HepG2 (cell line): ENCODE results near the gene MYADML2. TPM values are rescaled to one million over a fixed set of nuclear protein-coding genes. Genes with fewer than 3 reads are reported as not detected.
A peak's percentile ranks its signal among the peaks of the same experiment; 100 is the strongest.

Experiments
- HMG20B ChIP-seq: conservative IDR thresholded peaks from 2 replicates; pipeline ENCODE4 v1.6.1; 2016; ENCODE audit warnings: missing genetic modification reagents, missing compliant biosample characterization
- MED8 ChIP-seq: sonication (generic); formaldehyde crosslinking; IDR thresholded peaks from 2 replicates; pipeline ENCODE4 v1.8.1; 2023; ENCODE audit warnings: mild to moderate bottlenecking, missing genetic modification reagents; ENCODE audit not compliant: insufficient replicate concordance
- MTA1 ChIP-seq: sonication (generic); formaldehyde crosslinking; IDR thresholded peaks from 2 replicates; pipeline ENCODE4 v1.4.0; 2020; ENCODE audit warnings: missing genetic modification reagents, mild to moderate bottlenecking, borderline replicate concordance
- NFYC ChIP-seq: IDR thresholded peaks from 2 replicates; pipeline ENCODE4 v1.6.1; 2016; ENCODE audit warnings: missing genetic modification reagents, missing compliant biosample characterization
- TAF15 ChIP-seq: fragments of 200-400 bp; formaldehyde crosslinking; IDR thresholded peaks from one replicate; pipeline ENCODE4 v1.6.1; 2018; ENCODE audit warnings: mild to moderate bottlenecking, low read depth, low read length; ENCODE audit not compliant: poor library complexity, severe bottlenecking
- ZNF550 ChIP-seq: sonication (generic); formaldehyde crosslinking; IDR thresholded peaks from 2 replicates; pipeline ENCODE4 v1.4.0; 2020; ENCODE audit warnings: mild to moderate bottlenecking, missing genetic modification reagents, borderline replicate concordance
- polyA plus RNA-seq, 8 experiments: library from polyadenylated mRNA; depleted of rRNA in 3 of 8; stranded (reverse) in 7 of 8; unstranded in 1 of 8; fragments of >200 nt; fragmentation: Illumina TruSeq in 4 of 8; extraction: Trizol in 4 of 8; gene quantifications; 2 replicates each; pipeline versions ENCODE4 v1.2.1 to v1.2.3, GENCODE V29; 2011 to 2016; ENCODE audit warnings: low read depth in 4 of 8, missing spikeins in 1 of 8, mixed read lengths in 1 of 8; ENCODE audit not compliant: insufficient read depth in 1 of 8
- total RNA-seq, 5 experiments: library from RNA; depleted of rRNA; stranded (reverse); fragments of >200 nt; fragmentation: Illumina TruSeq; extraction: Trizol; gene quantifications; 2 replicates each; pipeline ENCODE4 v1.2.3, GENCODE V29; 2016; ENCODE audit warnings: low read depth in 1 of 5
- TF ChIP-seq, protein P1 (sequence below): sonication (generic); formaldehyde crosslinking; IDR thresholded peaks from 2 replicates; pipeline ENCODE4 v1.5.0; 2020; ENCODE audit warnings: mild to moderate bottlenecking, missing genetic modification reagents
- TF ChIP-seq, protein P2 (sequence below): sonication (generic); formaldehyde crosslinking; IDR thresholded peaks from 2 replicates; pipeline ENCODE4 v1.5.0; 2020; ENCODE audit warnings: mild to moderate bottlenecking, missing genetic modification reagents
- TF ChIP-seq, protein P3 (sequence below): sonication (generic); formaldehyde crosslinking; IDR thresholded peaks from 2 replicates; pipeline ENCODE4 v1.4.0; 2020; ENCODE audit warnings: missing genetic modification reagents
- TF ChIP-seq, protein P4 (sequence below): sonication (generic); formaldehyde crosslinking; IDR thresholded peaks from 2 replicates; pipeline ENCODE4 v1.9.0; 2022; ENCODE audit warnings: missing genetic modification reagents, mild to moderate bottlenecking, borderline replicate concordance

MYADML2 gene
- total and polyA plus RNA-seq, 2 of the 13 experiments (the other 11 are each of a cell fraction or from before 2014, with no cell fraction given), result not detected

DNA sequence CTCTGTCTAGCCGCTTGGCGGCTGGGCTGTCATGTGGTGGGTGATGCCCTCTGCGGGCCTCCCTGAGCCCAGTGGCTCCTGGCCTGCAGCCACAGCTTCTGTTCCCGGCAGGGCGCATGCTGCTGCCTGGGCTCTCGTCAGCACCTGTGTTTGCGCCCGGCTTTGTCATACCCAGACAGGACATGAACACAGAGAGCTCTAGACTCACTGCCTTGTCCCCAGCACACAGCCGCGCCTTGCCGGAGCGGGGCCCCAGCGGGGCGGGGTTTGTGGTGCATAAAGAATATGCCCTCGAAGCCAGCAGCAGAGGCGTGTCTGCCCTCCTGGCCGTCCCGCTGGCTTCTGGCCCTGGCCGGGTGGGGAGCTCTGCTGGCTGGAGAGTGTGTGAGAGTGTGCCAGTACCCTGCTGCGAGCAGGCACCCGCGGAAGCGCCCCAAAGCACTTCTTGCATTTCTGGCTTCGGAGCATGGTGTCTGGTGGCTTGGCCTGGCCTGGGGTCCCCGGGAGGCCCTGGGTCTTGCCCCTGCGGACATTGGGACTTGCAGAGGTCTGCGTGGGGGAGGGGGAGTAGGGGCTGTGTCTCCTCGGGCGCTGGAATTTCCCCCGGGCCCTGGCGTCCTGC, 44.8 kb upstream of the MYADML2 start (continued):
- TF ChIP-seq, protein P1, sequence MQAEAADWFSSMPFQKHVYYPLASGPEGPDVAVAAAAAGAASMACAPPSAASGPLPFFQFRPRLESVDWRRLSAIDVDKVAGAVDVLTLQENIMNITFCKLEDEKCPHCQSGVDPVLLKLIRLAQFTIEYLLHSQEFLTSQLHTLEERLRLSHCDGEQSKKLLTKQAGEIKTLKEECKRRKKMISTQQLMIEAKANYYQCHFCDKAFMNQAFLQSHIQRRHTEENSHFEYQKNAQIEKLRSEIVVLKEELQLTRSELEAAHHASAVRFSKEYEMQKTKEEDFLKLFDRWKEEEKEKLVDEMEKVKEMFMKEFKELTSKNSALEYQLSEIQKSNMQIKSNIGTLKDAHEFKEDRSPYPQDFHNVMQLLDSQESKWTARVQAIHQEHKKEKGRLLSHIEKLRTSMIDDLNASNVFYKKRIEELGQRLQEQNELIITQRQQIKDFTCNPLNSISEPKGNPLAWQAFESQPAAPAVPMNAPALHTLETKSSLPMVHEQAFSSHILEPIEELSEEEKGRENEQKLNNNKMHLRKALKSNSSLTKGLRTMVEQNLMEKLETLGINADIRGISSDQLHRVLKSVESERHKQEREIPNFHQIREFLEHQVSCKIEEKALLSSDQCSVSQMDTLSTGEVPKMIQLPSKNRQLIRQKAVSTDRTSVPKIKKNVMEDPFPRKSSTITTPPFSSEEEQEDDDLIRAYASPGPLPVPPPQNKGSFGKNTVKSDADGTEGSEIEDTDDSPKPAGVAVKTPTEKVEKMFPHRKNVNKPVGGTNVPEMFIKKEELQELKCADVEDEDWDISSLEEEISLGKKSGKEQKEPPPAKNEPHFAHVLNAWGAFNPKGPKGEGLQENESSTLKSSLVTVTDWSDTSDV (CRISPR knock-in tag), result peak; percentile 27; the same call in 1 of the 2 replicates
- TF ChIP-seq NFYC (CRISPR knock-in tag) (peak; percentile 58; the same call in 1 of the 2 replicates), MED8 (peak; percentile 93), ZNF550 (no peak), MTA1 (CRISPR knock-in tag) (peak; percentile 80; the same call in 1 of the 2 replicates), HMG20B (CRISPR knock-in tag) (0 out of 2 replicates have a peak, but pooled peaks have one; percentile 61), TAF15 (peak; percentile 84)
- TF ChIP-seq, protein P2, sequence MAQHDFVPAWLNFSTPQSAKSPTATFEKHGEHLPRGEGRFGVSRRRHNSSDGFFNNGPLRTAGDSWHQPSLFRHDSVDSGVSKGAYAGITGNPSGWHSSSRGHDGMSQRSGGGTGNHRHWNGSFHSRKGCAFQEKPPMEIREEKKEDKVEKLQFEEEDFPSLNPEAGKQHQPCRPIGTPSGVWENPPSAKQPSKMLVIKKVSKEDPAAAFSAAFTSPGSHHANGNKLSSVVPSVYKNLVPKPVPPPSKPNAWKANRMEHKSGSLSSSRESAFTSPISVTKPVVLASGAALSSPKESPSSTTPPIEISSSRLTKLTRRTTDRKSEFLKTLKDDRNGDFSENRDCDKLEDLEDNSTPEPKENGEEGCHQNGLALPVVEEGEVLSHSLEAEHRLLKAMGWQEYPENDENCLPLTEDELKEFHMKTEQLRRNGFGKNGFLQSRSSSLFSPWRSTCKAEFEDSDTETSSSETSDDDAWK (CRISPR knock-in tag), result no peak
- TF ChIP-seq, protein P3, sequence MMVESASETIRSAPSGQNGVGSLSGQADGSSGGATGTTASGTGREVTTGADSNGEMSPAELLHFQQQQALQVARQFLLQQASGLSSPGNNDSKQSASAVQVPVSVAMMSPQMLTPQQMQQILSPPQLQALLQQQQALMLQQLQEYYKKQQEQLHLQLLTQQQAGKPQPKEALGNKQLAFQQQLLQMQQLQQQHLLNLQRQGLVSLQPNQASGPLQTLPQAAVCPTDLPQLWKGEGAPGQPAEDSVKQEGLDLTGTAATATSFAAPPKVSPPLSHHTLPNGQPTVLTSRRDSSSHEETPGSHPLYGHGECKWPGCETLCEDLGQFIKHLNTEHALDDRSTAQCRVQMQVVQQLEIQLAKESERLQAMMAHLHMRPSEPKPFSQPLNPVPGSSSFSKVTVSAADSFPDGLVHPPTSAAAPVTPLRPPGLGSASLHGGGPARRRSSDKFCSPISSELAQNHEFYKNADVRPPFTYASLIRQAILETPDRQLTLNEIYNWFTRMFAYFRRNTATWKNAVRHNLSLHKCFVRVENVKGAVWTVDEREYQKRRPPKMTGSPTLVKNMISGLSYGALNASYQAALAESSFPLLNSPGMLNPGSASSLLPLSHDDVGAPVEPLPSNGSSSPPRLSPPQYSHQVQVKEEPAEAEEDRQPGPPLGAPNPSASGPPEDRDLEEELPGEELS (CRISPR knock-in tag), result peak; percentile 64
- TF ChIP-seq, protein P4, sequence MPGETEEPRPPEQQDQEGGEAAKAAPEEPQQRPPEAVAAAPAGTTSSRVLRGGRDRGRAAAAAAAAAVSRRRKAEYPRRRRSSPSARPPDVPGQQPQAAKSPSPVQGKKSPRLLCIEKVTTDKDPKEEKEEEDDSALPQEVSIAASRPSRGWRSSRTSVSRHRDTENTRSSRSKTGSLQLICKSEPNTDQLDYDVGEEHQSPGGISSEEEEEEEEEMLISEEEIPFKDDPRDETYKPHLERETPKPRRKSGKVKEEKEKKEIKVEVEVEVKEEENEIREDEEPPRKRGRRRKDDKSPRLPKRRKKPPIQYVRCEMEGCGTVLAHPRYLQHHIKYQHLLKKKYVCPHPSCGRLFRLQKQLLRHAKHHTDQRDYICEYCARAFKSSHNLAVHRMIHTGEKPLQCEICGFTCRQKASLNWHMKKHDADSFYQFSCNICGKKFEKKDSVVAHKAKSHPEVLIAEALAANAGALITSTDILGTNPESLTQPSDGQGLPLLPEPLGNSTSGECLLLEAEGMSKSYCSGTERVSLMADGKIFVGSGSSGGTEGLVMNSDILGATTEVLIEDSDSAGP, result peak; percentile 93
